ENCODE data around the gene TP73.
"Not testable (repeated sequence)": the region's sequence is repeated elsewhere in the genome, so short reads cannot be mapped to it uniquely, and the experiment has no call there.

The TP73 gene

DNA sequence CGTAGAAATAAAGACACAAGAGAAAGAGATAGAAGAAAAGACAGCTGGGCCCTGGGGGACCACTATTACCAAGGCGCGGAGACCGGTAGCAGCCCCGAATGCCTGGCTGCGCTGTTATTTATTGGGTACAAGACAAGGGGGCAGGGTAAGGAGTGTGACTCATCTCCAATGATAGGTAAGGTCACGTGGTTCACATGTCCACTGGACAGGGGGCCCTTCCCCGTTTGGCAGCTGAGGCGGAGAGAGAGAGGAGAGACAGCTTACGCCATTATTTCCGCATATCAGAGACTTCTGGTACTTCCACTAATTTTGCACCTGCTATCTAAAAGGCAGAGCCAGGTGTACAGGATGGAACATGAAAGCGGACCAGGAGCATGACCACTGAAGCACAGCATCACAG, 31.6 kb upstream of the TP73 start:
- TF ChIP-seq, protein P1, sequence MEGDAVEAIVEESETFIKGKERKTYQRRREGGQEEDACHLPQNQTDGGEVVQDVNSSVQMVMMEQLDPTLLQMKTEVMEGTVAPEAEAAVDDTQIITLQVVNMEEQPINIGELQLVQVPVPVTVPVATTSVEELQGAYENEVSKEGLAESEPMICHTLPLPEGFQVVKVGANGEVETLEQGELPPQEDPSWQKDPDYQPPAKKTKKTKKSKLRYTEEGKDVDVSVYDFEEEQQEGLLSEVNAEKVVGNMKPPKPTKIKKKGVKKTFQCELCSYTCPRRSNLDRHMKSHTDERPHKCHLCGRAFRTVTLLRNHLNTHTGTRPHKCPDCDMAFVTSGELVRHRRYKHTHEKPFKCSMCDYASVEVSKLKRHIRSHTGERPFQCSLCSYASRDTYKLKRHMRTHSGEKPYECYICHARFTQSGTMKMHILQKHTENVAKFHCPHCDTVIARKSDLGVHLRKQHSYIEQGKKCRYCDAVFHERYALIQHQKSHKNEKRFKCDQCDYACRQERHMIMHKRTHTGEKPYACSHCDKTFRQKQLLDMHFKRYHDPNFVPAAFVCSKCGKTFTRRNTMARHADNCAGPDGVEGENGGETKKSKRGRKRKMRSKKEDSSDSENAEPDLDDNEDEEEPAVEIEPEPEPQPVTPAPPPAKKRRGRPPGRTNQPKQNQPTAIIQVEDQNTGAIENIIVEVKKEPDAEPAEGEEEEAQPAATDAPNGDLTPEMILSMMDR (conservative IDR thresholded peaks at IDR 0.05; ENCODE audit: low read depth, low read length), result no peak
- no peak for DNase-seq (ENCODE audit: low read depth)

DNA sequence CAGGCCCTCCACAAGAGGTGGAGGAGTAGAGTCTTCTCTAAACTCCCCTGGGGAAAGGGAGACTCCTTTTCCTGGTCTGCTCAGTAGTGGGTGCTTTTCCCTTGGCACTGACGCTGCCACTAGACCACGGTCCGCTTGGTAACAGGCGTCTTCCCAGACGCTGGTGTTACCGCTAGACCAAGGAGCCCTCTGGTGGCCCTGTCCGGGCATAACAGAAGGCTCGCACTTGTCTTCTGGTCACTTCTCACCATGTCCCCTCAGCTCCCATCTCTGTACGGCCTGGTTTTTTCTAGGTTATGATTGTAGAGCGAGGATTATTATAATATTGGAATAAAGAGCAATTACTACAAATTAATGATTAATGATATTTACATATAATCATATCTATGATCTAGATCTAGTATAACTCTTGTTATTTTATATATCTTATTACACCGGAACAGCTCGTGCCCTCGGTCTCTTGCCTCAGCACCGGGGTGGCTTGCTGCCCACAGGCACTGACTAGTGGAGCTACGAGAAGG, 31.1 kb upstream of the TP73 start:
- TF ChIP-seq, protein P1 (conservative IDR thresholded peaks at IDR 0.05; ENCODE audit: low read depth, low read length), result peak; percentile 54
- not testable (repeated sequence) for DNase-seq (ENCODE audit: low read depth)

More for the DNA sequence above, 31.6 kb upstream of the TP73 start:
- no peak overlapping the region for H3K4me3 ChIP-seq (ENCODE audit: low read length)

DNA sequence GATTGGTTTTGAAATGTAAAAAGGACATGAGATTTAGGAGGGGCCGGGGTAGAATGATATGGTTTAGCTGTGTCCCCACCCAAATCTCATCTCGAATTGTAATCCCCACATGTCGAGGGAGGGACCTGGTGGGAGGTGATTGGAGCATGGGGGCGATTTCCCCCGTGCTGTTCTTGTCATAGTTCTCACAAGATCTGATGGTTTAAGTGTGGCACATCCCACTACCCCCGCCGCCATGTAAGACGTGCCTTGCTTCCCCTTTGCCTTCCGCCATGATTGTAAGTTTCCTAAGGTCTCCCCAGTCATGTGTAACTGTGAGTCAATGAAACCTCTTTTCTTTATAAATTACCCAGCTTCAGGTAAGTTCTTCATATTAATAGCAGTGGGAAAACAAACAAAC, 30.2 kb upstream of the TP73 start:
- H3K4me3 ChIP-seq (ENCODE audit: low read length); DNase-seq (ENCODE audit: low read depth): not testable (repeated sequence)

More for the DNA sequence above, 31.1 kb upstream of the TP73 start:
- H3K4me3 ChIP-seq (ENCODE audit: low read length), result not testable (repeated sequence)

DNA sequence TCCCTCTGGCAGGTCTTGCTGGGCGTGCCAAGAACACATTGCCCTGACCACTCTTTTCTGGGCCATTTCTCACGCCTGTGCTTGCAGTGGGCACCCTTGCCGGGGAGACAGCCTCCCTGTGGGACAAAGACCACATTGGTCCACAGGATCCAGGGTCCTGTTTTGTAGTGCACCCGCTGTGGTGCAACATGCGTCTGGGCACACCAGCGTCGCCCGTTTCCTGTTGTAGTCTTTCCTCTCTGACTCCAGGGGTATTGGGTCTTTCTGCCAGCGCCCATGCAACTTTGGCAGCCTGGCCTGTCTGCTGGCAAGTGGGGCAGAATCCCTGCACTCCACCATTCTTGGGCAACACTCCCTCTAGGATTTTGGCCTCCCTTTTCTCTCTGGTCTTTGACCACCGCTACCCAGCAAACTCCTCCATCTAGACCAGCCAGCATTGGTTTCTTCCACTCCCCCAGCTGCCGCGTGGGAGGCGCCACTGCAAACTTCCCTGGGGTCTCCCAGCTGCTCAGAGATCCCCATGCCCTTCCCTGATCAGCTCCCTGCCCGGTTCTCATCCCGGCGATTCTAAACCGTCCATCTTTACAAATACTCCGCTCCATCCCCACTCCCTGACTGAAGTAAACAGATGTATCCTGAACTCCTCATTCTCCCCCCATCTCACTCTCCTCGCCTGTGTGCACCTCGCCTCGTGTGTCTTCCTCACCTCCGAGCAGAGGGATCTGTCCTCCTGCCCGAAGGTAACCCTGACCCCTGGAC, 28.7 kb upstream of the TP73 start:
- H3K4me3 ChIP-seq (ENCODE audit: low read length), result peak overlapping the region; percentile 86
- TF ChIP-seq, protein P1 (conservative IDR thresholded peaks at IDR 0.05; ENCODE audit: low read depth, low read length), result no peak
- DNase-seq (ENCODE audit: low read depth), result no peak

DNA sequence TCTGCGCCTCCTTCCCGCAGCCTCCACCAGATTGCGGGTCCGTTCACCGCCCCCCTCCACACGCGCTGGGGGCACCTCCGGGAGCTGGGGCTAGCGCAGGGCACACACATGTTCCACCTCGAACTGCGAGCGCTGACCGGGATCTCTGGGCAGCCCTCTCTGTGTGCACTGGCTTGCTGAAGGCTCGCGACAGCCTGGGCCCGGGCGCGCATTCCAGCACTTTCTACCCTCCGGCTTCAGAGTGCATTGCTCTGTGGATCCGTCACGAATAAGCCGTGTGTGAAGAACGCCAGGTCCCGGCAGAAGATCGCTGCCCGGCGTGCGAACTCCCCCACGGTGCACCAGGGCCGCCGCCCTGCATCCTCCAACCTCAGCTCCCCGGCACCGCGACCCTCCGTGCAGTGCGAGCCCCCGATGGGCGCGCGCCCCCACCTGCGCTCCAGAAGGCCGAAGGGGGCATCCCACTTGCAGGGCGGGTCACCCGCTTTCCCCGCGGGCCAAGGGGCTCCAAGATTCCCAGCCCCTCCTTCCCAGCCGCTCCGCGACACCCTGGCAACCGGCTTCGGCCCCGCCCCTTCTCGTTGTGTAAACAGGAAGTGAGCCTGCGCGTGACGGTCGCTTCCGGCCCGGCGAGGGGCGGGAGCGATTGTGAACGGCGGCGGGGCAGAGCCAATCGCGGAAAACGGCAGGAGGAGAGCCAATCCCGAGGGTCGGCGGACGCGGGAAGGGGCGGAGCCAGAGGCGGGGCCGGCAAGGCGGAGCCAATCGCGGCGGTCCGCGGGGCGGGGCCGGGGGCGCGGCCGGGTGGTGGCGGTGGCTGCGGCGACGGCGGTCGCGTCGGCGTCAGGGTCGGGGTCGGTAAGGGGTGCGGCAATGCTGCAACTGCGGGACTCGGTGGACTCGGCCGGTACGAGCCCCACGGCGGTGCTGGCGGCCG, 27.8 kb upstream of the TP73 start, which contains the start of gene TPRG1L:
TPRG1L (plus strand) TSS at position 816 of the 937 bp plus-strand sequence; CDS start at position 874, 58 bp downstream.
- peak within 1 kb of the TSS; percentile 86 for H3K4me3 ChIP-seq (ENCODE audit: low read length)
- DNase-seq (ENCODE audit: low read depth), result peak; percentile 75
- TF ChIP-seq, protein P1 (conservative IDR thresholded peaks at IDR 0.05; ENCODE audit: low read depth, low read length), result no peak

DNA sequence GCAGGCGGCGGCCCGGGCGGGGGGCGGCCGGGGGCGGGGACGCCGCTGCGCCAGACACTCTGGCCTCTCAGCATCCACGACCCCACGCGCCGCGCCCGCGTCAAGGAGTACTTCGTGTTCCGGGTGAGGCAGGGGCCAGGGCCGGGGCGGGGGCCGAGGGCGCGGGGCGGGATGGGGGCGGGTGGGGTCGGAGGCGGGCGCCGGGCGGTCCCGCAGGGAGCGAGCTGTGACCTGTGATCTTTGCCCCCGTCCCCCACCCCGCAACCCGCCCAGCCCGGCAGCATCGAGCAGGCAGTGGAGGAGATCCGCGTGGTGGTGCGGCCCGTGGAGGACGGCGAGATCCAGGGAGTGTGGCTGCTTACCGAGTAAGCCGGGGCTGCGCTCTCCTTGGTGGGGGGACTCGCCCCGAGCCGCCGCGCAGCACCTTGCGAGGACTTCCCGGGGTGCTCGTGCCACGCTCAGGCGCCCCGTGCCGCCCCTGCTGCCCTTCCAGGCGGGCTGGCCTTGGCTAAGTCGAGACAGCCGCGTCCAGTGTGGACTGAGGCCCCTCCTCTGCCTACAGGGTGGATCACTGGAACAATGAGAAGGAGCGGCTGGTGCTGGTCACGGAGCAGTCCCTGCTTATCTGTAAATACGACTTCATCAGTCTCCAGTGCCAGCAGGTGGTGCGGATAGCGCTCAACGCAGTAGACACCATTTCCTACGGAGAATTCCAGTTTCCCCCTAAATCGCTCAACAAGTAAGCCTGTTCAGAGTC, 27.0 kb upstream of the TP73 start:
- peak; percentile 46 for DNase-seq (ENCODE audit: low read depth)
- TF ChIP-seq, protein P1 (conservative IDR thresholded peaks at IDR 0.05; ENCODE audit: low read depth, low read length), result no peak
- peak overlapping the region; percentile 67 for H3K4me3 ChIP-seq (ENCODE audit: low read length)

All from retinal pigment epithelial cell (primary cell).